HG03432 (cell line): ENCODE measurements around the gene TUBE1.
"Not testable (repeated sequence)": the region's sequence is repeated elsewhere in the genome, so short reads cannot be mapped to it uniquely, and the experiment has no call there.

ENCODE experiments used
- ATAC-seq: cut with Tn5 transposase; IDR thresholded peaks from one replicate; pipeline ENCODE4 v1.9.1; 2021; ENCODE audit warnings: mild to moderate bottlenecking, moderate library complexity; ENCODE audit not compliant: unreplicated experiment

Gene TUBE1, protein sequence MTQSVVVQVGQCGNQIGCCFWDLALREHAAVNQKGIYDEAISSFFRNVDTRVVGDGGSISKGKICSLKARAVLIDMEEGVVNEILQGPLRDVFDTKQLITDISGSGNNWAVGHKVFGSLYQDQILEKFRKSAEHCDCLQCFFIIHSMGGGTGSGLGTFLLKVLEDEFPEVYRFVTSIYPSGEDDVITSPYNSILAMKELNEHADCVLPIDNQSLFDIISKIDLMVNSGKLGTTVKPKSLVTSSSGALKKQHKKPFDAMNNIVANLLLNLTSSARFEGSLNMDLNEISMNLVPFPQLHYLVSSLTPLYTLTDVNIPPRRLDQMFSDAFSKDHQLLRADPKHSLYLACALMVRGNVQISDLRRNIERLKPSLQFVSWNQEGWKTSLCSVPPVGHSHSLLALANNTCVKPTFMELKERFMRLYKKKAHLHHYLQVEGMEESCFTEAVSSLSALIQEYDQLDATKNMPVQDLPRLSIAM

GRCh38 chr6:112087136-112087911 is at the start of gene TUBE1, which contains the start of gene FAM229B:
TUBE1 (minus strand) TSS chr6:112087482; CDS start chr6:112087434, 48 bp downstream.
FAM229B (plus strand) TSS chr6:112087591; CDS start chr6:112099284, 11,693 bp downstream.
- ATAC-seq = peak; percentile 97

GRCh38 chr6:112130878-112131277 is 43.6 kb upstream of the TUBE1 start:
- ATAC-seq = no peak

DNA sequence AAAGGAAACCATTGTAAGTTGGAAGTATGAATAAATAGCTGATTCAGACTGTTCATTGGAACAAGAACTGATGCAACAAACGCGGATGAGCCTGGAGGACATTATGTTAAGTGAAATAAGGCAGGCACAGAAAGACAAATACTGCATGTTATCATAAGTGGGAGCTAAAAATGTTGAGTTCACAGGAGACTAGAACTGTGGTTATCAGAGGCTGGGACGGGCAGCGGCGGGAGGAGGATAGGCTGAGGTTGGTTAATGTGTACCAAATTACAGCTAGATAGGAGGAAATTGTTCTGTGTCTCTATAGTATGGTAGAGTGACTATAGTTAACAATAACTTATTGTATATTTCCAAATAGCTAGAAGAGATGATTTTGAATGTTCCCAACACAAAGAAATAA is 40.9 kb upstream of the TUBE1 start:
- ATAC-seq = no peak

DNA sequence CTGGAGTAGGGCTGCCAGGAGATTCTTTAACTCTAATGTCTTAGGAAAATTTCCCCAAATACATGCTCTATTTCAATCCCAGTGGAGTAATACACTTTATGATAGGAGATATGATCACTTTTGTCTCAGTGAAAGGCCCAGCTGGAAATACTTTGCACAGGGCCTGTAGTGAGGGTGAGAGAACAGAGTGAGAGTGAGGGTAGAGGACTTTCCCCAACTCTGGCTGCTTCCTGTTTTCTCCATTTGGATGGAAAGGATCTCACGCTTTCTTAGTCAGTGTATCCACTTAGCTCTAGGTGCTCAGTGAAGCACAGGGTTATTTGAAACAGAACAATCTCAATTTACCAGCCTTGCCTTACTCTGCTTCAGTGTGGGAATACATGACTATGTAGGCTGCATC is 36.7 kb upstream of the TUBE1 start:
- ATAC-seq = no peak

DNA sequence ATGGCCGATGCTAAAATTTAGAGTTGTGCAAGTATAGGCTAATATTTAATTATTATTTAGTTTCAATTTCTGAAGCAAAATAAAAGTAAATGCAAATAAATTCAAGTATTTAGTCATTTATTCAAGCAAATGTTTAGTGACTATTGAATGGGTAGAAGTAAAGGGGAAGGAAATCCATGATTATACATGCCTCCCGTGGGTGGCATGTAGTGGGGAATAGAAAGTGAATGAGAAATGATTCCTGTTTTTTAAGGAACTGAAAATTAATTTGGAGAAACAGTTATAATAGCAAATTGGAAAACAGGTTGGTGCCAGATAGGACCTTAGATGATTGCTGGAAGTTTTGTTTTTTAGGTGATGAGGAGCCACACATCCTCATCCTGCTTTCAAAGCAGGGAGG is 35.5 kb upstream of the TUBE1 start:
- ATAC-seq = no peak

- no peak for ATAC-seq
Observed at GRCh38 chr6:112118034-112118433, 30.8 kb upstream of the TUBE1 start.

DNA sequence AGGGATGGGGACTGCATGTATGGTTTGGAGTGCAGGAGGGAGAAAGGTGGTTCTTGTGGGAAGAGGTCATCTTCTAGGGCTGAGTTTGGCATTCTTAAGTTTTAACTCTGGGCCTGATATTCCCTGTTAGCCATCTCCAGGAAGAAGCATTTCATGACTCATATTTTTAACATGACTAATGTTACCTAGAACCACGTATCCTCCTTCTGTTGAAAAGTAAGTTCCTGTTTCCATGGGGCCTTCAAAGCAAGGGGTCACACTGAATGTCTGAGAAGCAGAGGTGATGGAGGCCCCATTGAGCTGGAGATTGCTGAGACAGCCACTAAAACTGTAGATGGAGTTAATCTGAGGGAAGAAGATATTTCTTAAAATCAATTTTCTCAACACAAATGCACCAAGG is 30.3 kb upstream of the TUBE1 start:
- ATAC-seq = no peak

DNA sequence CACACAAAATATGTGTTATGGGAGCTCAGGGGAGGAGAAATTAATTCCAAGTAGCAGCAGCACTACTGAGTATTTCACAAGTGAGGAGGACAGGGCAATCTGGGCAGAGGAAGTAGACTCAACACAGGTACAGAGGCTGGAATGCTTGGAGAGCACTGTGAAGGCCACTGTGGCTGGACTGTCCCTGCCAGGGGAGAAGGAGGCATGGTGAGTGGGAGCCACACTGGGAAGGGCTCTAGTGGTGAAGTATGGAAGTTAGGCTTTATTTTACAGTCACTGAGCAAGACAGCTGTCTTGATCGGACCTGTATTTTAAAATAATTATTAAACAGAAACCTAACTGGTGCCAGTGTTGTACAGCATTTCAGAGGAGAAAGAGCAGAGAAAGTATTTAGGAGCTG is 28.9 kb upstream of the TUBE1 start:
- ATAC-seq = no peak

GRCh38 chr6:112114577-112115223 is 27.4 kb upstream of the TUBE1 start:
- no peak for ATAC-seq

- no peak for ATAC-seq
Observed at GRCh38 chr6:112113918-112114317, 26.6 kb upstream of the TUBE1 start.

DNA sequence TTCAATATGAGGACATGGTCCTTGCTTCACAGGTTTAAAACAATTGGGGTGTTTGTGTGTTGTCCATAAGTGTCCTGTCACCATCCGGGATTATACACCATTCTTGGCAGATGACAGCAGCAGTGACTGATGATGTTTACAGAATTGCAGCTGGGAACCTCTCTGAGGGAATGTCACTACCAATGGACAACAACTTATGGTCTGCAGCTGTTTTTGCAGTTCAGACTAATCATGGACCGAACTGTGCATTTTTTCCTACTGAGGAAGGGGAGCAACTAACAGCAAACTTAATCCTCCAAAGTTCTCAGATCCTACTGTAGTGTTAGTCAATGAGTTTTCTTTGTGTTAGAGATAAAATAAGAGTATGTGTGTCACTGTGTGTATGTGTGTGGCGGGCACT is 26.1 kb upstream of the TUBE1 start:
- ATAC-seq = no peak

DNA sequence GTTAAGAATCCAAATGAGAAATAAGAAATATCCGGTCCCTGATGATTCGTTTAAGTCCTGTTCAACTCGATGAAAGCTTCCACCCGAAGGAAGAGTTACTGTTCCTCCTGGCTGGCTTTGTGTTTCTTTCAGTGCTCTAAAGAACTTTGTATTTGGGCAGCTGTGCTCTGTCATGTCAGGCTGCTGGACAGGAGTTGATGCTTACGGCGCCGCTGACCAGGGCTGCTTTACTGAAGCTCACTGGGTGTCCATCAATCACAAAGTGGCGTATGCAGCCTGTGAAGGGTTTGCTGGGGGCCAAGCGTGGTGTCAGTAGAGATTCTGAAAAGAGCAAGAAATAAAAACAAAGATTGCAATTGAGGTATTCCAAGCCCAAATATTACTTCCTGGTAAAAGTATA is 22.0 kb upstream of the TUBE1 start:
- ATAC-seq = no peak

- no peak for ATAC-seq
Observed at GRCh38 chr6:112106562-112106961, 19.3 kb upstream of the TUBE1 start.

DNA sequence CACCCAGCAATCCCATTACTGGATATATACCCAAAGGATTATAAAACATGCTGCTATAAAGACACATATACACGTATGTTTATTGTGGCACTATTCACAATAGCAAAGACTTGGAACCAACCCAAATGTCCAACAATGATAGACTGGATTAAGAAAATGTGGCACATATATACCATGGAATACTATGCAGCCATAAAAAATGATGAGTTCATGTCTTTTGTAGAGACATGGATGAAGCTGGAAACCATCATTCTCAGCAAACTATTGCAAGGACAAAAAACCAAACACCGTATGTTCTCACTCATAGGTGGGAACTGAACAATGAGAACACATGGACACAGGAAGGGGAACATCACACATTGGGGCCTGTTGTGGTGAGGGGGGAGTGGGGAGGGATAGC is 18.7 kb upstream of the TUBE1 start:
- ATAC-seq = not testable (repeated sequence)

GRCh38 chr6:112100561-112100960 is 13.3 kb upstream of the TUBE1 start:
- ATAC-seq = no peak

DNA sequence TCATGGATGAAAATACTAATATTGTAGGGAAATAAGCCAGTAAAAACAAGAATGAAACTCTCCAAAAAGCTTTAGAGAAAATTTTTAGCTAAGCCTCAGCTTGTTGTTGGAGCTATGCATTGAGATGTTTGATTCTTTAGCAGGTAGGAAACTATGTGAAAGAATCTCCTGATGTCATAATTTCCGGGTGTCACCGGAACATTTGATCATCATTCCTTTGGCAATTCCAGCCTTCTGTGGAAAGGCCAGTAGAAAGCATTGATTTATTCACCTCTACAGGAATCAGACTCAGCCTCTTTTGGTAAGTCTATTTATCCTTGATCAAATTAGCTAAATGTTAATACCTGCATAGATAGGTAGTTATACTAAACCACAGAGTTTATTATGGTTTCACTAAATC is 9.6 kb upstream of the TUBE1 start:
- ATAC-seq = no peak

GRCh38 chr6:112087916-112088315 is 634 bp upstream of the TUBE1 start:
- no peak for ATAC-seq

GRCh38 chr6:112086744-112087135 is 542 bp downstream of the TUBE1 start:
- ATAC-seq = peak; percentile 24

DNA sequence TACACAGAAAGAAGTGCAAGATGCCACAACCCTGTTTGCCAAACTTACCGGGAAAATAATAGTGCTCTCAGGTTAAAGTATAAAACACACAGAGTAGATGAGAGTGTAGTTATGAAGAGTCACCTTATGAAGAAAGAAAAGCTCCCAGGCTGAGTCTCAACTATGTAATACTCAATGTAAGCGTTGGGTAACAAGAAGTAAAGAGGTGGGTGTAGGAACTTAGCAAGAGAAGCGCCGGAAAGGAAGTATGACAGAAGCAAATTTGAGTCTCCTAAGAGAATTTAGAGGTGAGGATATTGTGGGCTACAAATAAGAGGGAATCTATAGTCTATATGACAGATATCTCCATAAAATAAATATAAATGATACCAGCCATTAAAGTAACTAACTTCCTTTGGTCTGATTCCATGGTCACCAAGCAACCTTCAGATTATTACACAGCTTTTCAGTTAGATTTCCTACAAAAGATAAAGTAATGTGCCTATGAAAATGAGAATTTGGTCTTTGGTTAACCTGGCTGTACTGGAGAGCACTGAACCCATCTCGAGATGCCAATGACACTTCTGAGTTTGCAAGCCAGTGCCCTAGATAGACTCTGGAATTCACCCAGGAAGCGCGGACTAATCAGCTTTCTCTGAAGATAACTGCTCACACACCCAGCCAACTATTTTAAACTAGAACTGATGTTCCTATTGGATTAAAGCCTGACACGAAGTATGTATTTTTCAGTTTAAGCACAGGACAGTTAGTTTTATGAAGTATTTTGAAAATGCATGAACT is 1.8 kb downstream of the TUBE1 start:
- no peak for ATAC-seq

- no peak for ATAC-seq
Observed at GRCh38 chr6:112081569-112081968, 5.7 kb downstream of the TUBE1 start.

GRCh38 chr6:112066606-112067005 is 20.7 kb downstream of the TUBE1 start:
- ATAC-seq = no peak
